Activated T-helper 2 cell treated with anti-CD3 and anti-CD28 coated beads, Interferon-gamma antibody, Interleukin-2, Interleukin-4, amounts not matched to agents 10 μg/mL and 5 μg/mL and 100 μg/mL, durations not matched to agents 14 hours and 24 hours and 36 hours (primary cell): Measurements from ENCODE around the gene ALG12. TPM values are rescaled to one million over a fixed set of nuclear protein-coding genes. Genes with fewer than 3 reads are reported as not detected.

Experiments used
- DNase-seq: peaks from one replicate; pipeline ENCODE4 v3.0.0; 2021; ENCODE audit warnings: low spot score
- H3K27ac Mint-ChIP-seq: one replicate; pipeline ENCODE4 v1.8.0; 2021; ENCODE audit warnings: mixed read lengths
- H3K27me3 Mint-ChIP-seq: one replicate; pipeline ENCODE4 v1.8.0; 2021; ENCODE audit warnings: low read depth, mixed read lengths
- H3K36me3 Mint-ChIP-seq: one replicate; pipeline ENCODE4 v1.8.0; 2021; ENCODE audit warnings: low read depth, mixed read lengths
- H3K4me1 Mint-ChIP-seq: one replicate; pipeline ENCODE4 v1.8.0; 2021; ENCODE audit warnings: low read depth, mixed read lengths
- H3K4me3 Mint-ChIP-seq: one replicate; pipeline ENCODE4 v1.8.0; 2021; ENCODE audit warnings: low read depth, mild to moderate bottlenecking, moderate library complexity, mixed read lengths
- H3K9me3 Mint-ChIP-seq: one replicate; pipeline ENCODE4 v1.8.0; 2021; ENCODE audit warnings: mixed read lengths
- intact Hi-C: fragments of 100-400 bp; cut with micrococcal nuclease; formaldehyde crosslinking; loops from one replicate; pipeline ENCODE4 v1.15.1; 2023
- total RNA-seq: library from RNA; stranded (reverse); gene quantifications from 2 replicates; pipeline ENCODE4 v1.2.3, GENCODE V29; 2022

ALG12 gene
- total RNA-seq, 1 donor from 2014 or later = 16.5 TPM

GRCh38 chr22:49928555-49929210 lies 10.4 kb upstream of the ALG12 start:
- intact Hi-C loops = loop anchor here (5.0 kb wide), 1 partner anchor 219 kb away; no protein-coding TSS in a partner anchor
- DNase-seq = no peak
- no peaks in the 10 kb centered on the region for H3K9me3 Mint-ChIP-seq
- no peak overlapping the region for H3K27ac Mint-ChIP-seq
- no peak overlapping the region for H3K4me3 Mint-ChIP-seq
- H3K36me3 Mint-ChIP-seq = peaks cover 26% of the 10 kb centered on the region
- H3K27me3 Mint-ChIP-seq = no peaks in the 10 kb centered on the region
- H3K4me1 Mint-ChIP-seq = peaks cover 31% of the 10 kb centered on the region

- no peak overlapping the region for H3K27ac Mint-ChIP-seq
- peaks cover 31% of the 10 kb centered on the region for H3K36me3 Mint-ChIP-seq
- H3K9me3 Mint-ChIP-seq = no peaks in the 10 kb centered on the region
- H3K4me1 Mint-ChIP-seq = peaks cover 29% of the 10 kb centered on the region
- no peaks in the 10 kb centered on the region for H3K27me3 Mint-ChIP-seq
- DNase-seq = no peak
- no peak overlapping the region for H3K4me3 Mint-ChIP-seq
- intact Hi-C loops = loop anchor here (5.0 kb wide), 1 partner anchor 219 kb away; no protein-coding TSS in a partner anchor
Observed at GRCh38 chr22:49928185-49928495, 9.9 kb upstream of the ALG12 start.

- Mint-ChIP-seq H3K4me1 (peaks cover 27% of the 10 kb centered on the region), H3K36me3 (peaks cover 31% of the 10 kb centered on the region), H3K4me3 (no peak overlapping the region), H3K9me3 (no peaks in the 10 kb centered on the region), H3K27me3 (no peaks in the 10 kb centered on the region), H3K27ac (peak overlapping the region; percentile 79)
- no peak for DNase-seq
- intact Hi-C loops = loop anchor here (5.0 kb wide), 1 partner anchor 220 kb away; no protein-coding TSS in a partner anchor
Observed at GRCh38 chr22:49927483-49928184, 9.4 kb upstream of the ALG12 start.

- Mint-ChIP-seq H3K27me3 (no peaks in the 10 kb centered on the region), H3K9me3 (no peaks in the 10 kb centered on the region), H3K36me3 (peaks cover 35% of the 10 kb centered on the region), H3K4me3 (no peak overlapping the region), H3K27ac (peak overlapping the region; percentile 79), H3K4me1 (peaks cover 27% of the 10 kb centered on the region)
- intact Hi-C loops = loop anchor here (5.0 kb wide), 1 partner anchor 220 kb away; no protein-coding TSS in a partner anchor
- DNase-seq = no peak
Observed at GRCh38 chr22:49926916-49927315, 8.7 kb upstream of the ALG12 start.

GRCh38 chr22:49925525-49926128 lies 7.4 kb upstream of the ALG12 start:
- H3K4me1 Mint-ChIP-seq = peaks cover 16% of the 10 kb centered on the region
- H3K4me3 Mint-ChIP-seq = peak overlapping the region; percentile 58
- peak overlapping the region; percentile 82 for H3K27ac Mint-ChIP-seq
- H3K36me3 Mint-ChIP-seq = peaks cover 35% of the 10 kb centered on the region
- H3K27me3 Mint-ChIP-seq = no peaks in the 10 kb centered on the region
- intact Hi-C loops = loop anchor here (5.0 kb wide), 1 partner anchor 222 kb away; no protein-coding TSS in a partner anchor
- peak; percentile 40 for DNase-seq
- no peaks in the 10 kb centered on the region for H3K9me3 Mint-ChIP-seq

- H3K9me3 Mint-ChIP-seq = no peaks in the 10 kb centered on the region
- intact Hi-C loops = no loop called here
- no peak overlapping the region for H3K4me3 Mint-ChIP-seq
- no peak for DNase-seq
- peaks cover 25% of the 10 kb centered on the region for H3K4me1 Mint-ChIP-seq
- H3K27ac Mint-ChIP-seq = peak overlapping the region; percentile 38
- no peaks in the 10 kb centered on the region for H3K27me3 Mint-ChIP-seq
- peaks cover 35% of the 10 kb centered on the region for H3K36me3 Mint-ChIP-seq
Observed at GRCh38 chr22:49924113-49924833, 6.0 kb upstream of the ALG12 start.

- H3K27ac Mint-ChIP-seq = peak overlapping the region; percentile 12
- no peaks in the 10 kb centered on the region for H3K27me3 Mint-ChIP-seq
- peaks cover 26% of the 10 kb centered on the region for H3K4me1 Mint-ChIP-seq
Observed at GRCh38 chr22:49923445-49923844, 5.2 kb upstream of the ALG12 start.

GRCh38 chr22:49922926-49923325 lies 4.7 kb upstream of the ALG12 start:
- Mint-ChIP-seq H3K27me3 (no peaks in the 10 kb centered on the region), H3K36me3 (peaks cover 32% of the 10 kb centered on the region), H3K9me3 (no peaks in the 10 kb centered on the region), H3K27ac (no peak overlapping the region), H3K4me3 (no peak overlapping the region), H3K4me1 (peaks cover 26% of the 10 kb centered on the region)
- no peak for DNase-seq
- intact Hi-C loops = no loop called here

More at GRCh38 chr22:49923445-49923844, 5.2 kb upstream of the ALG12 start:
- peaks cover 35% of the 10 kb centered on the region for H3K36me3 Mint-ChIP-seq
- intact Hi-C loops = no loop called here
- H3K9me3 Mint-ChIP-seq = no peaks in the 10 kb centered on the region
- DNase-seq = no peak
- H3K4me3 Mint-ChIP-seq = no peak overlapping the region

GRCh38 chr22:49922484-49922883 lies 4.2 kb upstream of the ALG12 start:
- no peaks in the 10 kb centered on the region for H3K27me3 Mint-ChIP-seq
- H3K4me1 Mint-ChIP-seq = peaks cover 26% of the 10 kb centered on the region
- H3K27ac Mint-ChIP-seq = no peak overlapping the region
- H3K4me3 Mint-ChIP-seq = no peak overlapping the region
- intact Hi-C loops = no loop called here
- DNase-seq = no peak
- no peaks in the 10 kb centered on the region for H3K9me3 Mint-ChIP-seq
- H3K36me3 Mint-ChIP-seq = peaks cover 30% of the 10 kb centered on the region

- no peaks in the 10 kb centered on the region for H3K27me3 Mint-ChIP-seq
- peaks cover 31% of the 10 kb centered on the region for H3K4me1 Mint-ChIP-seq
- H3K27ac Mint-ChIP-seq = no peak overlapping the region
- intact Hi-C loops = no loop called here
- H3K4me3 Mint-ChIP-seq = no peak overlapping the region
- H3K9me3 Mint-ChIP-seq = no peaks in the 10 kb centered on the region
- no peak for DNase-seq
- H3K36me3 Mint-ChIP-seq = peaks cover 23% of the 10 kb centered on the region
Observed at GRCh38 chr22:49921508-49922278, 3.5 kb upstream of the ALG12 start.

GRCh38 chr22:49920859-49921258 lies 2.6 kb upstream of the ALG12 start:
- no peak for DNase-seq
- H3K27ac Mint-ChIP-seq = no peak overlapping the region
- no peaks in the 10 kb centered on the region for H3K27me3 Mint-ChIP-seq
- H3K4me1 Mint-ChIP-seq = peaks cover 27% of the 10 kb centered on the region
- no peak overlapping the region for H3K4me3 Mint-ChIP-seq
- H3K36me3 Mint-ChIP-seq = peaks cover 23% of the 10 kb centered on the region
- intact Hi-C loops = no loop called here
- no peaks in the 10 kb centered on the region for H3K9me3 Mint-ChIP-seq
